HG02588 (cell line): Measurements from ENCODE around the gene ITPR1.
"Not testable (repeated sequence)": the region's sequence is repeated elsewhere in the genome, so short reads cannot be mapped to it uniquely, and the experiment has no call there.

Experiments
- ATAC-seq: cut with Tn5 transposase; IDR thresholded peaks from one replicate; pipeline ENCODE4 v1.9.1; 2021; ENCODE audit warnings: mild to moderate bottlenecking, moderate library complexity; ENCODE audit not compliant: unreplicated experiment

Gene ITPR1

DNA sequence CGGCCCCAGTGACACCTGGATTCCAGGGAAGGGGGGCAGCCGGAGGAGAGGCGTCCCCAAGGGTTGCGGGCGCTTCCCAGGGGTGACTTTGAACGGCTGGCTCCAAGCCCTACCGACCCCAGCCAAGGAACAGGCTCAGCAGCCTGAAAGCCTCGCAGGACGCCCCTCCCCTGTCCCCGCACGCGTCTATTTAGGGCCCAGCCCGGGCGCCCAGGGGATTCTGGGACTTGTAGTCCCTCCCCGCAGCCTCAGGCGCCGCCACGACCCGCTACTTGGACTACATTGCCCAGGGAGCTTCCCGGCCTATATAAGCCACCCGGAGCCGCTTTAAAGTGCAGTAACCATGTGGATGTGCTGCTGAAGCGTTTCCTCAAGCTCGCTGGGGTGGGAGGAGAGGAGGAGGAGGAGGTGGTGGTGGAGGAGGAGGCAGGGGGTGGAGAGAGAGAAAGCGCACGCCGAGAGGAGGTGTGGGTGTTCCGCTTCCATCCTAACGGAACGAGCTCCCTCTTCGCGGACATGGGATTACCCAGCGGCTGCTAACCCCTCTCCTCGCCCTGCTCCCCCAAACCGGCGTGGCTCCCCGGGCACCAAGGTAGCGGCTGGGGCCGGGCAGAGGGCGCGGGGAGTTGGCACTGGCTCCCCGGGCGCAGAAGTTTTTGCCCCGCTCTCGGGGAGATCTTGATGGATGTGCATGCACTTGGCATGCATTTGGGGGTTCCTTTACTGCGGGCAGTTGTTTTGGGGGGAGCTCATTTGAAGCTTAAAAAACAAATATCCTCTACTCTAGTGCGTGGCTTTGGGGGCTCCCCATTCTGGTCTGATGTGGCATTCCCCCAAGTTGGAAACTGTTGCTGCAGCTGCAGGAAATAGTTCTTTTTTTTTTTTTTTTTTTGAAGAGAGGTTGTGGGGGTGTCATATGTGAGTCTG is at the start of gene ITPR1:
Gene ITPR1 (plus strand): TSS at position 335 of the 927 bp plus-strand sequence. CDS start 23,144 bp downstream, outside the sequence.
- ATAC-seq = peak; percentile 92

DNA sequence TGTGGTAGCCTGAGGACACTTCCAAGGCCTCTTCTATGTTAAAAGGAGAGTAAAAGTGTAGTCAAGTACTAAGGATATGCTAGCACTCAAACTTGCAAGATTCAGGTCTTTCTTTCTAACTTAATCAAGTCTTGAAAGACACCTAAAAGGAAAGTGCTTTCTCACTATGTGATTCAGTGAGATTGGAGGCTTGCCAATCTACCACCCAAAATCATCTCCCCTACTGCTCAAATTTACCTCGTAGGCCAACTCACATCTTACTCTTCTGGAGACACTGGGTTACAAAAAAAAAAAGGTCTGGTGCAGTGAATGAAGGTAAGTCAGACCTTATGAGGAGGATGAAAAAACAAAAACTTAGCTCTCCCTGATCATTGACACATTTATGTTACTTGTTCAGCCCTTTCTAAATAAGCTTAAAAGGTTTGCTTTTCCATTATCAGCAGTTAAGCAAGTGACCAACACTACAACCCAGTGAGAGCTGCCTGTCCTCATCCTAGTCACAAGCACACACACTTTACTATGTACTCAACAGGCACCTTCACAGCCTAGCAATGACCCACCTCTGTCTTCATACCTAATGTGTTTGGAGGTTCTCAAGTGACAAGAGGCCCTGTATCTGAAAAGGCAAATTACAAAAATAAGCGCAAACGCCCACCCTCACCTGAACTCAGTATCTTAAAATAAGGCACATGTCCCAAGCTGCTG is 45.7 kb upstream of the ITPR1 start:
- no peak for ATAC-seq

GRCh38 chr3:4448187-4448586 is 45.0 kb upstream of the ITPR1 start:
- ATAC-seq = no peak

GRCh38 chr3:4449043-4449805 is 43.9 kb upstream of the ITPR1 start:
- ATAC-seq = no peak

- ATAC-seq = no peak
Measured at GRCh38 chr3:4454142-4454541, 39.0 kb upstream of the ITPR1 start.

DNA sequence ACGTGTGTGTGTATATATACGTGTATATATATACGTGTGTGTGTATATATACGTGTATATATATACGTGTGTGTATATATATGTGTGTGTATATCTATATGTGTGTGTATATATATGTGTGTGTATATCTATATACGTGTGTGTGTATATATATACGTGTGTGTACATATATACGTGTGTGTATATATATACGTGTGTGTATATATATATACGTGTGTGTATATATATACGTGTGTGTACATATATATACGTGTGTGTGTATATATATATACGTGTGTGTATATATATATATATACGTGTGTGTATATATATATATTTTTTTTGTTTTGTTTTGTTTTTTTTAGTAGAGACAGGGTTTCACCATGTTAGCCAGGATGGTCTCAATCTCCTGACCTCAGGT is 36.4 kb upstream of the ITPR1 start:
- ATAC-seq = not testable (repeated sequence)

GRCh38 chr3:4458961-4459360 is 34.2 kb upstream of the ITPR1 start:
- ATAC-seq = no peak

DNA sequence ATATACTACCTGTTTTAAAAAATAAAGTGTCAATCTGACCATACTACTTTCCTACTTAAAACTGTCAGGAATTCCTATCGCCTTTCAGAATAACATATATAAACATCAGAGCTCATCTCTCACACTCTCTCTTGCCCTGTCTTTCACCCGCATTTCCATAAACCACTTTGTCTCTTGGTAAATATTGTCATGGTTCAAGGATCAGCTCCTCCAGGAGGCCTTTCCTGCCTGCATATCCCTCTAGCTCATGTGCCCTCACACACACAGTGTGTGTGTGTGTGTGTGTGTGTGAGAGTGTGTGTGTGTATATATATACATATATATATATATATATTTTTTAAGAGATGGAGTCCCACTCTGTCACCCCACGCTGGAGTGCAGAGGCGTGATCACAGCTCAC is 32.8 kb upstream of the ITPR1 start:
- ATAC-seq = no peak

- no peak for ATAC-seq
Measured at GRCh38 chr3:4461468-4462090, 31.6 kb upstream of the ITPR1 start.

DNA sequence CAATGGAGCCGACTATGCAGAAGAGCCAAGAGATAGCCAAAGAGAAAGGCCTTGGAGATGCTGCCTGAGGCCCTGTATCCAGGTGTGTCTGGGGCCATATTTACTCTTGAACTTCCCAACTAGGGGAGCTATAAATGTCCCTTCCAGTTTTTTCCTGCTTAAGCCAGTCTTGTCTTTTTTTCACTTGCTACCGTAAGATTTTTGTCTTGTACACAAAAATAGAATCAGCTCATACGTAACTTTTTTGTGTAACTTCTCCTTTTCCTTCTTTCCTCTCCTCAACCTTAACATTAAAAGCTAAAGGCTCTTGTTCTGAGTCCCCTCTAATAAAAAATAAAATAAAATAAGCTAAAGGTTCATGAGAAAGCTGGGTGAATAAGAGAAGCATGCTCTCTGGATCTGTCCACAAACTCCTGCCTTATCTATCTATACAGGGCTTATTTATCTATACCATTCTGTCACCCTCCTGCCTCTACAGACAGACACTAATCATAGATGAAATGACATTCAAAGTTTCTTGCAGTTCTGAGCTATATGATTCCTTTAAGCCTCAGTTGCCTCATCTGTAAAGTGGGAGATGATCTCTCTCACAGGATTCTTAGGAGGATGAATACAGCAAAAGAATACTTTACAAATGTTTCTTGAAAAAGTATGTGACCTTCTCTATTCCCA is 30.6 kb upstream of the ITPR1 start:
- ATAC-seq = no peak

GRCh38 chr3:4464576-4464975 is 28.6 kb upstream of the ITPR1 start:
- no peak for ATAC-seq

DNA sequence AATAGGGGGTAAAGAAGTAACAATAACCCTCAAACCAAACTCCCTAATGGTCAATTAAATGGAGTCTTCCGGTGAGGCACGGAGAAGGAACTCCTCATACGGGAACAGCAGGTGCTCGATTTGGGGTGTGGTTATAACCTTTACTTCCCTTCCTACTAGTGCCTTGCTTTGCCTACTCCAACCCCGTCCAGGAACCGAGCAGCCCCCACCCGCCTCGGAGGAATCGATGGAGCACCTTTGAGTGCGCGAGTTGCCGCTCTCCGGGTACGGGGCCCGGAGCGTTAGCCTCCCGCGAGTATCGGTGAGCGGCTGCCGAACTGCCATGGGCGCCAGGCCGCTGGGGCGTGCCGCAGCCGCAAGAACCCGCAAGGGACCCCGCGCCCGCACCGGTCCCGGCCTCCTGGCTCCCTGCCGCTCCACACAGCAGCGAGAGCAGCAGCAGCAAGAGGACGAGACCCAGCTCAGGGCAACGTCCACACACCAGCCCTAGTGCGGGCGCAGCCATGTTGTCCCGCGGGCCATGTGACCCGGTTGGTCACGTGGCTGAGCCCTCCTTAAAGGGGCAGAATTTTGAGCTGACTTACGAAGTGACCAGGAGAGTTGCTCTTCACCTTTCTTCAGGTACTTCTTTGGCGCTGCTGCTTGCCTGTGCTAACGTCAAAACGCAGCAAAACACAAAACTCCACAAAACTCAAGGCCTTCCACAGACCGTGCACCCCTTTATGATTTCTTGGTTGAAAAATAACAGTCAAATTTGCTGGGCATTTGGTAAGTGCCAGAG is 26.2 kb upstream of the ITPR1 start, which contains the start of gene SUMF1:
Gene SUMF1 (minus strand): TSS at position 529 of the 781 bp plus-strand sequence. CDS start 24 bp downstream, at position 505.
- peak; percentile 99 for ATAC-seq

- ATAC-seq = no peak
Measured at GRCh38 chr3:4467522-4467867, 25.7 kb upstream of the ITPR1 start.

DNA sequence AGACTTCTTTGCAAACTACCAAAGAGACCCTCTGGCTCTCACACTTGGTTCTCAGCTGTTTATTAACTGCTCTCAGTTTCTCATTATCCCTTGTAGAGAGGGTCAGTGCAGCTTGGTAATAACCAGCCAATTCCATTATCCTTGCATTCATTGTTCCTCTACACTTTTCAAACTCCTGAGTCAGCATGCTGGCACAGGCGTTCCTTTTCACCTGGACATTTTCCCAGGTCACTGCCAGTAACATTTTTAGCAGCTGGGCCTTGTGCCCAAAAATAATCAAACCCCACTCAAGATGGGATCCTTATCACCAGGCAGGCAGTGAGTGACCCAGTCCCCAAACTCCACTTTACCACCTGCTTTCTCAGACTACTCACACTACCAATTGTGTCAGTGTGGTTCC is 21.2 kb upstream of the ITPR1 start:
- ATAC-seq = no peak

- ATAC-seq = no peak
Measured at GRCh38 chr3:4472312-4472711, 20.8 kb upstream of the ITPR1 start.

DNA sequence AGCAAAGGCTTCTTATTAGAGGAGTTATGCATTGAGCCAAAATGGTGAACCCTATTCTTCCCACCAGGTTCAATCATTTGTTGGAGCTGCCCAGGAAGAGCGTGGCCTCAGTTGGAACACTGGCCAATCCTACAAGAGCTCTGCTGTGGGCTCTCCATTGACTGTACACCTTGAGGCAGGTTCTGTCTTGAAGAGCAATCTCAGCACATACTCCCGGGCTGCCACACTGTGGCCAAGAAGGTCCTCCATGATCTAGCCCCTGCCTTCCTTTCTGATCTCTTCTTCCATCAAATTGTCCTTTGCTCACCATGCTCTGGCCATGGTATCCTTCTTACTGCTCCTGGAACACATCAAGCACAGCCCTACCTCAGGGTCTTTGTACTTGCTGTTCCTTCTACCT is 20.4 kb upstream of the ITPR1 start:
- ATAC-seq = no peak

DNA sequence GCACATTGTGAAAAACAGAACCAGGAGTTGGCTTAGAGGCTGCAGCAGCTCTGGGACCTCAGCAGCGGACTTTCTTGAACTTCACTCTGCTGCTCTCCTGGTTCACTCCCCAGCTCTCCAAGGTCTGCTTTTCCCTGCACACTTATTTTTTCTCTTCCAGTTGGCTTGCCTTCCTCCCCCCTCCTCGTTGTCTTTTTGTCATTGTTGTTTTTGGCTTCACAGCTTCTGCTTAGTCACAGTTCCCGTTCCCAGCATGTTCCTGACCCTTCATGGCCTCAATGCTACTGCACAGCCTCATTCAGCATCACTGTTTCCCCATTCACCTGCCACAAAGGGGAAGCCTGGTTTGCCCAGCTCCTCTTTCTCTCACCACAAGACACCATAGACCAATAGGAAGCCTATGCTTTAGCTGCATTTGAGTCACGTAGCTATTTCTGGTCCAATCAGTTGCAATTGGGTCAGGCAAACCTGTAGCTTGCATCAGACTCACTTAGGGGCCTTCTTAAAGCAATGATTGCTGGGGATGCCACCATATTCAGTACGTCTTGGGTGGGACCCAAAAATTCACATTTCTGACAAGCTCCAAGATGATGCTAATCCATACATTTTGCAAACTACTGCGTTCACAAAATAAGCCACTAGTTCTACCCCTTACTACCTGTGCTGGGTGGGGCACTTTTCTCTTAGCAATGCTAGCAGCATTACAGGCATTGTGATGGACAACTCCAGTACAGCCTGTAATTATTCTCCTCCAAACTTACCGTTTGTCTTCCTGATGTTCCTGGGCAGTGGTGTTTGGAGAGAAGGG is 18.3 kb upstream of the ITPR1 start:
- ATAC-seq = peak; percentile 61

- ATAC-seq = no peak
Measured at GRCh38 chr3:4475804-4476203, 17.3 kb upstream of the ITPR1 start.

- no peak for ATAC-seq
Measured at GRCh38 chr3:4476496-4476895, 16.7 kb upstream of the ITPR1 start.
